Measurements from ENCODE around the gene POLE2. TPM values are rescaled to one million over a fixed set of nuclear protein-coding genes. Genes with fewer than 3 reads are reported as not detected.
"Not testable (repeated sequence)": the region's sequence is repeated elsewhere in the genome, so short reads cannot be mapped to it uniquely, and the experiment has no call there.

Gene POLE2
- total RNA-seq = 1.2 TPM
- long read RNA-seq, partial matches to known transcripts = 0 of 5 reads
- long read RNA-seq, other reads (novel, unspliced or antisense) = 5 of 5 reads

GRCh38 chr14:49687942-49688700 is at the start of gene POLE2:
Gene POLE2 (minus strand): TSS chr14:49688214. CDS start chr14:49688203, 11 bp downstream.
- Histone ChIP-seq H3K36me3 (no peaks in the 10 kb centered on the region), H3K27me3 (ENCODE audit: low read depth) (no peaks in the 10 kb centered on the region), H3K4me3 (peak within 1 kb of the TSS; percentile 84), H3K9me3 (no peaks in the 10 kb centered on the region), H3K4me1 (peaks cover 17% of the 10 kb centered on the region), H3K27ac (peak within 1 kb of the TSS; percentile 88)
- peak; percentile 92 for ATAC-seq
- TF ChIP-seq CTCF (IDR thresholded peaks at IDR 0.05) = peak; percentile 9
- intact Hi-C loops (cut with DNase I) = no loop called here
- peak; percentile 85 for DNase-seq

GRCh38 chr14:49735669-49736068 is 47.7 kb upstream of the POLE2 start:
- intact Hi-C loops (cut with DNase I); H3K4me1 ChIP-seq; H3K4me3 ChIP-seq; H3K27me3 ChIP-seq (ENCODE audit: low read depth); H3K9me3 ChIP-seq; H3K27ac ChIP-seq; DNase-seq; ATAC-seq: not testable (repeated sequence)
- H3K36me3 ChIP-seq = peaks cover 30% of the 10 kb centered on the region

DNA sequence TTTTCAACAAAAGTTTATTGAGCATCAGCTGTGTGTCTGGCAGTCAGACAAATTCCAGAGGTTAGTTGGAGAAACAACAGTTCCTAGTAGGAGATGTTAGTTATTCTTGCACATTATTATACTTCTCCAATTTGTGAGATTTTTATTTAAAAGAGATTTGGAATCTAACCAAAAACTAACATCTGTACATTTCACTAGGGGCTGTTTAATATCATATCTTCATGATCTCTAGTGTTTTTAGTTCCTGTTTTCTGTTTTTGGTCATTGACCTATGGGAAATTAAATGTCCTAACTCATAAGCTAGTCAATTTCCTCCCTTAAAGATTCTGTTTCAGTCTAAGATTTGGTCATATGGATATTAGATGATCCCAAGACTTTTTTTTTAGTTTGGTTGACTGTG is 45.8 kb upstream of the POLE2 start:
- TF ChIP-seq CTCF (IDR thresholded peaks at IDR 0.05) = no peak
- no peak for ATAC-seq

GRCh38 chr14:49732896-49733295 is 44.9 kb upstream of the POLE2 start:
- no peak for DNase-seq
- Histone ChIP-seq H3K27ac (no peak overlapping the region), H3K4me3 (no peak overlapping the region), H3K9me3 (no peaks in the 10 kb centered on the region), H3K4me1 (no peaks in the 10 kb centered on the region), H3K27me3 (ENCODE audit: low read depth) (no peaks in the 10 kb centered on the region), H3K36me3 (peaks cover 32% of the 10 kb centered on the region)
- no peak for ATAC-seq
- TF ChIP-seq CTCF (IDR thresholded peaks at IDR 0.05) = no peak
- intact Hi-C loops (cut with DNase I) = no loop called here

More for the DNA sequence above, 45.8 kb upstream of the POLE2 start:
- H3K27me3 ChIP-seq (ENCODE audit: low read depth) = no peaks in the 10 kb centered on the region
- no peak for DNase-seq
- H3K4me3 ChIP-seq = no peak overlapping the region
- H3K4me1 ChIP-seq = no peaks in the 10 kb centered on the region
- H3K36me3 ChIP-seq = peaks cover 29% of the 10 kb centered on the region
- no peaks in the 10 kb centered on the region for H3K9me3 ChIP-seq
- intact Hi-C loops (cut with DNase I) = no loop called here
- no peak overlapping the region for H3K27ac ChIP-seq

- Histone ChIP-seq H3K36me3 (peaks cover 30% of the 10 kb centered on the region), H3K4me3 (no peak overlapping the region), H3K27ac (no peak overlapping the region), H3K27me3 (ENCODE audit: low read depth) (no peaks in the 10 kb centered on the region), H3K4me1 (no peaks in the 10 kb centered on the region), H3K9me3 (no peaks in the 10 kb centered on the region)
- intact Hi-C loops (cut with DNase I) = no loop called here
- DNase-seq = no peak
- no peak for TF ChIP-seq CTCF (IDR thresholded peaks at IDR 0.05)
- no peak for ATAC-seq
Measured at GRCh38 chr14:49727171-49727570, 39.2 kb upstream of the POLE2 start.

- ATAC-seq; intact Hi-C loops (cut with DNase I); H3K27ac ChIP-seq; H3K4me3 ChIP-seq; DNase-seq; H3K9me3 ChIP-seq; H3K4me1 ChIP-seq; H3K27me3 ChIP-seq (ENCODE audit: low read depth): not testable (repeated sequence)
- H3K36me3 ChIP-seq = peaks cover 48% of the 10 kb centered on the region
Measured at GRCh38 chr14:49721733-49722435, 33.9 kb upstream of the POLE2 start.

Data from lower lobe of right lung (tissue), 2 donors.